Caco-2 (cell line): ENCODE results near the gene AATK. TPM values are rescaled to one million over a fixed set of nuclear protein-coding genes. Genes with fewer than 3 reads are reported as not detected.
A peak's percentile ranks its signal among the peaks of the same experiment; 100 is the strongest.

Experiments
- BruUV-seq: library from RNA; stranded (reverse); fragments of 400-500 nt; replicated peaks from 2 replicates; lab custom pipeline; 2021; lab: Mats Ljungman, UMichigan
- CTCF ChIA-PET: fragments of 300-600 bp; sonication (Branson Sonifier 250); formaldehyde crosslinking; loops from one replicate; lab custom pipeline; 2022; ENCODE audit warnings: antibody characterized with exemption; lab: Charles Lee
- POLR2A ChIA-PET: fragments of 300-600 bp; sonication (Branson Sonifier 250); formaldehyde crosslinking; loops from one replicate; lab custom pipeline; 2022; ENCODE audit warnings: antibody characterized with exemption; lab: Charles Lee
- DNase-seq, 2 experiments: peaks; one replicate each; pipeline versions ENCODE4 v3.0.0 to v3.0.0-alpha.2; 2020 to 2022
- H3K27me3 ChIP-seq: replicated peaks from 2 replicates; pipeline ENCODE4 v1.6.0; 2011; ENCODE audit warnings: low read length; ENCODE audit not compliant: control insufficient read depth, insufficient read depth
- H3K36me3 ChIP-seq: 2 replicates; pipeline ENCODE4 v1.5.1; 2011; ENCODE audit warnings: low read length; ENCODE audit not compliant: control insufficient read depth, insufficient read depth
- H3K4me1 ChIP-seq: fragments of 250-450 bp; sonication (Bioruptor Pico); 2 replicates; pipeline ENCODE4 v1.5.1; 2020; ENCODE audit warnings: mild to moderate bottlenecking
- H3K4me3 ChIP-seq: 2 replicates; pipeline ENCODE4 v1.5.1; 2011; ENCODE audit warnings: low read depth, mild to moderate bottlenecking, control low read depth, low read length
- H3K9me3 ChIP-seq: fragments of 250-450 bp; sonication (Bioruptor Pico); 2 replicates; pipeline ENCODE4 v1.5.1; 2020; ENCODE audit warnings: mild to moderate bottlenecking, moderate library complexity
- H3K27ac Mint-ChIP-seq: one replicate; pipeline ENCODE4 v1.8.0; 2022; ENCODE audit warnings: mixed read lengths; ENCODE audit not compliant: unreplicated experiment
- H3K27me3 Mint-ChIP-seq: one replicate; pipeline ENCODE4 v1.8.0; 2022; ENCODE audit warnings: mixed read lengths; ENCODE audit not compliant: insufficient read depth, unreplicated experiment
- H3K36me3 Mint-ChIP-seq: one replicate; pipeline ENCODE4 v1.8.0; 2022; ENCODE audit warnings: mild to moderate bottlenecking, mixed read lengths; ENCODE audit not compliant: insufficient read depth, unreplicated experiment
- H3K4me1 Mint-ChIP-seq: one replicate; pipeline ENCODE4 v1.8.0; 2022; ENCODE audit warnings: low read depth, mixed read lengths; ENCODE audit not compliant: unreplicated experiment
- H3K4me3 Mint-ChIP-seq: one replicate; pipeline ENCODE4 v1.8.0; 2022; ENCODE audit warnings: mild to moderate bottlenecking, moderate library complexity, mixed read lengths; ENCODE audit not compliant: unreplicated experiment
- H3K9me3 Mint-ChIP-seq: one replicate; pipeline ENCODE4 v1.8.0; 2022; ENCODE audit warnings: mixed read lengths; ENCODE audit not compliant: unreplicated experiment
- CTCF ChIP-seq, 2 experiments: fragments of 200-600 bp in 1 of 2; IDR thresholded peaks; 1 replicate in 1 of 2; 2 replicates in 1 of 2; pipeline versions ENCODE4 v1.5.1 to v1.8.0; 2011 to 2022; ENCODE audit warnings: antibody characterized with exemption in 1 of 2, control low read depth in 1 of 2, inconsistent platforms in 1 of 2, low read depth in 1 of 2, low read length in 1 of 2, mild to moderate bottlenecking in 1 of 2, moderate library complexity in 1 of 2; ENCODE audit not compliant: insufficient read depth in 1 of 2, severe bottlenecking in 1 of 2, unreplicated experiment in 1 of 2
- intact Hi-C: fragments of 100-400 bp; cut with micrococcal nuclease; formaldehyde crosslinking; loops from one replicate; pipeline ENCODE4 v1.10.0; 2022; ENCODE audit not compliant: unreplicated experiment
- total RNA-seq: library from RNA; stranded (reverse); gene quantifications from 2 replicates; pipeline ENCODE4 v1.2.3, GENCODE V29; 2022

The AATK gene
- total RNA-seq, 1 experiment from 2014 or later, result 26.6 TPM

GRCh38 chr17:81118308-81119221 lies 47.5 kb downstream of the AATK start:
- POLR2A ChIA-PET, result no interaction called here
- intact Hi-C loops, result loop anchor here (2.0 kb wide), 1 partner anchor 14 kb away; no protein-coding TSS in a partner anchor
- peak overlapping the region; percentile 79 for H3K27ac Mint-ChIP-seq

DNA sequence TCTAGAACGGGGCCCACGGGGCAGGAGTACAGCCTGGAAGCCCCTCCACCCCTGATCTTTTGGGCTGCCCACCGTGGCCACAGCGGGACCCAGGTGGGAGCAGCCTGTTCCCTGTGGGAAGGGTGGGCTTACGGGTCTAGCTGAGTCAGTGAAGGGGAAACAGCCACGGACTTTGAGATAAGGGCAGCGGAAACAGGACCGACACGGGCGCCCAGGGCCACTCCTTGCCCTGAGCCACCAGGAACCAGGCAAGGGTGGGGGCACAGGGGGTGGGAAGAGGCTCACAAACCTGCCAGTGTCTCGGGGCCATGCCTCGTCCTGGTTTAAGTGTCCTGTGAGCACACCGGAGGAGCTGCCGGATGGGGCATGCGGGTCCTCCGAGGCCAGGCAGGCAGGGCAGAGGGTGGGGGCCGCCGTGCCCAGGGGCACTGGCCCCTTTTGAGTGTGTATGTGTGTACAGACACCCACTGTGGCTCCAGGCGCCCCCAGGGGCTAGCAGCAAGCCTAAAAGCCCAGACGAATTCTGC lies 48.3 kb downstream of the AATK start:
- Mint-ChIP-seq H3K4me1 (peaks cover 8% of the 10 kb centered on the region), H3K4me3 (peak overlapping the region; percentile 3), H3K27me3 (no peaks in the 10 kb centered on the region), H3K27ac (no peak overlapping the region), H3K9me3 (no peaks in the 10 kb centered on the region), H3K36me3 (peaks cover 39% of the 10 kb centered on the region)
- ChIA-PET POLR2A (interaction anchor here (0.5 to 0.7 kb wide), 2 partner anchors 89 to 105 kb away, joined by 3 read pairs; partner anchors contain the start of gene CEP131), CTCF (no interaction called here)
- no TSS peak for BruUV-seq
- Histone ChIP-seq H3K36me3 (no peaks in the 10 kb centered on the region; the same call in none of the 2 replicates), H3K4me1 (no peaks in the 10 kb centered on the region; the same call in 1 of the 2 replicates), H3K9me3 (no peaks in the 10 kb centered on the region), H3K27me3 (no peaks in the 10 kb centered on the region), H3K4me3 (no peak overlapping the region)
- no peak for DNase-seq
- intact Hi-C loops, result loop anchor here (2.0 kb wide), 1 partner anchor 15 kb away; no protein-coding TSS in a partner anchor
- no peak for TF ChIP-seq CTCF (IDR thresholded peaks at IDR 0.05; ENCODE audit: insufficient read depth in 1 of 2, low read depth in 1 of 2, low read length in 1 of 2, severe bottlenecking in 1 of 2, unreplicated experiment in 1 of 2)

More at GRCh38 chr17:81118308-81119221, 47.5 kb downstream of the AATK start:
- DNase-seq, result no peak
- H3K4me1 Mint-ChIP-seq, result peaks cover 8% of the 10 kb centered on the region
- Histone ChIP-seq H3K36me3 (no peaks in the 10 kb centered on the region; the same call in none of the 2 replicates), H3K4me3 (peak overlapping the region; percentile 55), H3K27me3 (no peaks in the 10 kb centered on the region), H3K9me3 (no peaks in the 10 kb centered on the region), H3K4me1 (no peaks in the 10 kb centered on the region; the same call in 1 of the 2 replicates)
- no TSS peak for BruUV-seq
- no peaks in the 10 kb centered on the region for H3K27me3 Mint-ChIP-seq
- TF ChIP-seq CTCF (IDR thresholded peaks at IDR 0.05; ENCODE audit: insufficient read depth in 1 of 2, low read depth in 1 of 2, low read length in 1 of 2, severe bottlenecking in 1 of 2, unreplicated experiment in 1 of 2), result no peak
- H3K36me3 Mint-ChIP-seq, result peaks cover 39% of the 10 kb centered on the region
- peak overlapping the region; percentile 86 for H3K4me3 Mint-ChIP-seq
- CTCF ChIA-PET, result interaction anchor here (1.0 kb wide), 1 partner anchor 95 kb away, joined by 3 read pairs; no protein-coding TSS in a partner anchor
- no peaks in the 10 kb centered on the region for H3K9me3 Mint-ChIP-seq

GRCh38 chr17:81116704-81117103 lies 49.3 kb downstream of the AATK start:
- no peak for TF ChIP-seq CTCF (IDR thresholded peaks at IDR 0.05; ENCODE audit: insufficient read depth in 1 of 2, low read depth in 1 of 2, low read length in 1 of 2, severe bottlenecking in 1 of 2, unreplicated experiment in 1 of 2)
- Mint-ChIP-seq H3K9me3 (no peaks in the 10 kb centered on the region), H3K27ac (no peak overlapping the region), H3K4me1 (peaks cover 8% of the 10 kb centered on the region), H3K36me3 (peaks cover 48% of the 10 kb centered on the region), H3K4me3 (no peak overlapping the region), H3K27me3 (no peaks in the 10 kb centered on the region)
- intact Hi-C loops, result no loop called here
- no TSS peak for BruUV-seq
- ChIA-PET CTCF (no interaction called here), POLR2A (no interaction called here)
- H3K9me3 ChIP-seq, result no peaks in the 10 kb centered on the region
- no peak for DNase-seq
- no peaks in the 10 kb centered on the region; the same call in 1 of the 2 replicates for H3K4me1 ChIP-seq
- no peak overlapping the region for H3K4me3 ChIP-seq
- H3K27me3 ChIP-seq, result no peaks in the 10 kb centered on the region
- no peaks in the 10 kb centered on the region; the same call in none of the 2 replicates for H3K36me3 ChIP-seq
